Amygdala (tissue), 56 donors: ENCODE data around the gene PEAK1.

Experiments
- DNase-seq, 56 donors: peaks; one replicate each; lab custom pipeline; 2025; lab: John Stamatoyannopoulos, UW

The PEAK1 gene

DNA sequence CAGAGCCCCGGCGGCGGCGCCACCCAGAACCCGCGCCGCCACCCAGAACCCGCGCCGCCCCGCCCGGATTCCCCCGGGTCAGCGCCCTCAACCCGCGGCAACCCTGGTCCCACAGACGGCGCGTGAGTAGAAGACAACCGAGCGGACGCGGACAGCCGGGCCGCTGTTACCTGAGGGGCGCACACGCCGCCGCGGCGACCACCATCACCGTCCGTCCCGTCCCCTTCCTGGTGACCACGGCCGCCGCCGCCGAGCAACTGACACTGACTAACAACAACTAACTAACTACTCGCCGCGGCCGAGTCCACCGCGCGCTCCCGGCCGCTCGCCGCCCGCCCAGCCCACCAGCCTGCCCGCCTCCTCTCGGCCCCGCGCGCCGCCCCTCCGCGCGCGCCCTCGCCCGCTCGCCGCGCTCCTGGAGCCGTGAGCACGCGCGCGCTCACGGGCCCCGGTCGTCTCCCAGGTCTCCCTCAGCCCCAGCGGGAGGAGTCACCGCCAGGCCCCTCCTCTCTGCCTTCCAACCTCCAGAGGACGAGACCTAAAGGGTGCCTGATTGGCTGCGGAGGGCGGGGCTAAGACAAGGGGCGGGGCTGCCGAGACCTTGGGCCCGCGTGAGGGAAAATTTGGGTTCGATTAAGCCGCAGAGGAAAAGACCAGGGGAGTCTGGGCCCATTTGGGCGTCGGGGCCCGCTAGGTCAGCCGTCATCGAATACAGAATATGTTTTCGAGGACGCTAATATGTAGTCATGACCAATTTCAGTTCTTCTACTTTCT lies at the start of gene PEAK1:
PEAK1 (minus strand) TSS at position 269 of the 774 bp plus-strand sequence. CDS start 238,178 bp downstream, outside the sequence.
- DNase-seq: peak; percentile 46 to 99 (median 96)

- DNase-seq: no peak
These were observed 49.0 kb upstream of the PEAK1 start for GRCh38 chr15:77468896-77469295.

DNA sequence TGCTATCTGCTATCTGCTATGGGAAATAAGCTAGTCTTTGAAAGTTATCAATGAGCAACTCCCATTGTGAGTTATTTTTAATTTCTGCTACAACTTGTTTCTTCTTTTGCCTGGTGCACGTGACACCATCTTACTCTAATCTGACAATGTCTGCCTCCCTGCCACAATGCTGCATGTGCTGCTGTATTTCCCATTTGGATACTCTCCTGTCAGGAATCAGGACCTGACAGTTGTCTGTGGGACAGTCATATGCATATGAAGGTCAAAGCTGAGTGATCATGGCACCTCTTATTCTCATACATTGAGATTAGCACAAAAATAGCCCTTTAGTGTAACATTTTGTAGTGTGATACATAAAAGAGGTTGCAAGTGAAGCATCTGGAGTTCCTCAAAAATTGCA lies 46.6 kb upstream of the PEAK1 start:
- no peak for DNase-seq

DNA sequence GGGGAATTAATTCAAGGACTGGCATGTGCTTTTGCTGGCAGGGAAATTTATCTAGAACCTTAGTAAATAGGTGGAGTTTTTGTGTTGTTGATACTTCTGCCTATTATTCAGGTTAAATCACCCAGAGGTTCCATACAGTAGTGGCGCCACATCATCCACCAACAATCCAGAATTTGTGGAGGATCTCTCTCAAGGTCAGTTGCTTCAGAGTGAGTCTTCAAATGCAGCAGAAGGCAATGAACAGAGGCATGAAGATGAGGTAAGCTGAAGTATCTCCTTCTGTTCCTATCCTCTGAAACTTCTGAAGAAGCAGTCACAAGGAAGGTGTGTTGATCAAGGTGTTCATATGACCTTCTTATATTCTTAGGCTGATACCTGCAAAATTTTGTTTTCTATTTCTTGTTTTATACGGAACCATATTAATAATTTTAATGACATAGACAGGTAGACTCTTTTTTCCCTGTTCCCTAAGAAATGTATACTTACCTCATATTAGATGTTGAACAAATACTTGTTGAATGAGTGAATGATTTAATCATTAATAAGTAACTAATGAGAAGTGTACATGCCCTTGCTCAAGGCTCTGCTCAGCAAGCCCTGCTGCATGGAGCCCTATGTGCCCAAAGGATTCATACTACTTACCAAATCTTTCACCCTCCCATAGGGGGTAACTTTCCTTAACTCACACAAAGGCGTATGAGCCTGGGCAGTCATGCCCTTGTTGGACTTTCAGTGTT lies 44.4 kb upstream of the PEAK1 start:
- no peak for DNase-seq

DNA sequence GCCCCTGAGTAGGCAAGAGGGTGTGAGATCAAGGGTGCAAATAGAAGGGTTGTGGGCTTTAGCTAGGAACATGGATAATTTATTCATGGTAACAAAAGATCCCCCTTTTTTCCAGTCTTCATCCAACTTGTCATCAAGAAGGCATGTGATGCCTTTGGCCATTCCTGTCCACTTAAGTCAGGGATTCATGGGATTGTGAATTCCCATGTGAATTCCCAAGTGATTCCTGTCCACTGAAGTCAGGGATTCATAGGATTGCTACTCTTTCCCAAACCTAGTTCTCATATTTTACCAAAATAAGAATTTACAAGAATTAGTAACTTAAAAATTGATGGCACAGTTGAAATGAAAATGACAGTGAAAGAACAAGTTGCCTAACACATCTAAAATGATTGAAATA lies 41.6 kb upstream of the PEAK1 start:
- no peak for DNase-seq

DNA sequence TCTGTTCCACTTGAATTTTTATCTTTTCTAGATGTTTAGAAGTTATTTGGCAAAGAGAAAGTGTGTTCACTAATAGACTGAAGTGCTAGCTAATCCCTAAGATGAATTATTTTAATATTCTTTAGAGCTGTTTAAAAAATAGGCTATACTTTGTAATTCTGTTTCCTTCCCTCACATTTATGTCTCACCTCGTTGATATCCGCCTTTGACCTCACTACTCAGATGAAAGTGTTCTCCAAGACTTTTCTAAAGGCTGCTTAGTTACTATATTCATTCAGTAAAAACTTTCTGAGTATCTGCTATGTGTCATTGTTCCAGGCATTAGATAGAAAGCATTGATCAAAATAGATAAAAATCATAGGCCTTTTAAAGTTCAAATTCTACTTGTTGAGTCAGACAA lies 39.1 kb upstream of the PEAK1 start:
- no peak for DNase-seq

DNA sequence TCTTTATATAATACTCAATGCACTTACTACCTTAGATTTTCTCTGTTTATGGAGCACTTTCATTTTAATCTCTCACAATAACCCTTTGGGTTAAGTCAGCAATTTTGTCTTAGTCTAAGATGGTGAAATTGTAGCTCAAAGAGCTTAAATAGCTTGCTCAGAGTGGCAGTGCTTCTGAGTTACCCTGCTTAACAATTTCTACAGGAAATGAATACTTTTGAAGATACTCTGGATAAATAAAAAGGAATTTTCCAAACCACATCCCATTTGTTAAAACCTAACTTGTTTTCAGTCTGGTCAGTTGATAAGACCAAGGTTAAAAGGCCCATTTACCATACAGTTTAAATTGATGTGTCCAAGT lies 38.0 kb upstream of the PEAK1 start:
- DNase-seq: no peak

- DNase-seq: peak in 1 of 56 donors; percentile 15
These were observed 37.4 kb upstream of the PEAK1 start for GRCh38 chr15:77457191-77457904.

DNA sequence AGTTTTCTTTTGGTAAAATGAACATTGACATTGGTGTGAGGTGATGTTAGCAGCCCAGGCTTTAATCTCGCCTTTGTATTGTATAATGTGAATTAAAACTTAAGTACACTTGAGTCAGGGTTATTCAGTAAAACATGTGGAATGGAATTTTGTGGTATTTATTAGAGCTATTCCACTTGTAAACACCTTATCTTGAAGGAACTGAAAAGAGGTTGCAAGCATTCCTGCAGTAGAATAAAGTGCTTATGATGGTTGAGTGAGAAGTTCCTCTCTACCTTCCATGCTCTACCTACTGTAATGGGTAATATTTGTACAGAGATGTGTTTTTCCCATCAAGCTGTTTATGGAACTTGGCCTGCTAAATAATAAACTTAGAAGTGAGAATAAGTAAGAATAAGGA lies 36.8 kb upstream of the PEAK1 start:
- no peak for DNase-seq

- no peak for DNase-seq
These were observed 35.9 kb upstream of the PEAK1 start for GRCh38 chr15:77455696-77456321.

GRCh38 chr15:77454951-77455350 lies 35.0 kb upstream of the PEAK1 start:
- DNase-seq: no peak

DNA sequence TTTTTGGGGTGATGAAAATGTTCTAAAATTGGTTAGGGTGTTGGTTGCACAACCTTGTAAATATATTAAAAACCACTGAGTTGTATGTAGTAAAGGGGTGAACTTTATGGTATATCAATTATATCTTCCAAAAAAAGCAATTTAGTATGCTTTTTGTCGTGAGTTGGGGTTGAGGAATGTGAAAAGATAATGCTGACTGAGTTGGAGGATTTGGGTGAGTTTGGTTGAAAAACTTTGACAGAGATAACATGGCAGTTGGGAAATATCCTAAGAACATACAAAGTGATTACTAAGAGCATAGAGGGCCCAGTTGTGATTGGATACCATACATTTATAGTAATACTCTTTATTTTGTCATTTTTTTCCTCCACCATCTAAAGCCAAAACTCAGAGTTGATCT lies 34.4 kb upstream of the PEAK1 start:
- DNase-seq: no peak

DNA sequence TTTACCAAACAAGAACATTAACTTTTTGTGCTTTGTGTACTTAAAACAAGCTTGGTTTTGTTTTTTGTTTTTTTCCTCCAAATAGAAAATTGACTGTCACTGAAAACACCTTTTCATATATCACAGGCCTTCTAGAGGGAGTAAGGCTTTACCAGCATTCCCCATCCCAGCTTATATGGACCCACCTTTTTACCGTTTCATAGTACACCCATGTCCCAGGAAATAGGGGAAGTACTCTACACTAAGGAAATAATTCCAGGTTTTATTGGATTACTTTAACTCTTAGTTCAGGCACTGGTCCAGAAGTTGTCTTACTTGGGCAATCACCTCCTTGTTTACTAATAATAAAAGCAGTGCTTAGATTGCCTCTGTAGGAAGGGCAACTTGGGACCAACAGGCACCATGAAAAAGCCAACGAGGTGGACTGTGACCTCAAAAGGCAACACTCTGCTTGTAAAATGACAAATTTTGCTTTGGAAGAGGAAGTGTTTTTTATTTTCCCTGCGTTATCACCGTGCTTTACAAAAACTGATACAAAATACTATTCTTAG lies 27.0 kb upstream of the PEAK1 start:
- DNase-seq: no peak

DNA sequence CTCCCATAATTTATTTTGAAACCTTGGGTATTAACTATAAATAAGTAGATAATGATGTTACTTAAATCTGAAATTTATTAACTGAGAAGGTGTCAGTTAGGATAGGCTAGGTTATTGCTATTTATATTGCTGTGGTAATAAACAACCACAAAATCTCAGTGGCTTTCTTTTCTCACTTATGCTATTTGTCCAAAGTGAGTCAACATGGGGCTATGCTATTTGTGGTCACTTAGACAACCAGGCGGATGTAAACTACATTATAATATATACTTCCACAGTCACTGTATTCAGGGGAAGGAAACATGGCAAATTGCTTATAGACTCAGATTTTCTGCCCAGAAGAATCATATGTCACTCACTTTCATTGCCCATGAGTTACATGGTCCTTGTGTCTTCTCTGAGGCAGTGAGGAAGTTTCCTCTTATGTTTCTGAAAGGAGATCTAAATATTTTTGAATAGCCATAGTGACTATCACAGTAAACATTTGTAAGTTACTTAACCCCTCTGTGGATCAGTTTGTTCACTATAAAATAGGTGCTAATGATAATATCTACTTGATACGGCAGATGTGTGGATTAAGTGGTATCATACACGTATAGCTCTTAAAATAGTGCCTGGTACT lies 20.6 kb upstream of the PEAK1 start:
- DNase-seq: no peak

- DNase-seq: no peak
These were observed 17.4 kb upstream of the PEAK1 start for GRCh38 chr15:77437264-77437663.

- DNase-seq: no peak
These were observed 16.9 kb upstream of the PEAK1 start for GRCh38 chr15:77436822-77437221.

DNA sequence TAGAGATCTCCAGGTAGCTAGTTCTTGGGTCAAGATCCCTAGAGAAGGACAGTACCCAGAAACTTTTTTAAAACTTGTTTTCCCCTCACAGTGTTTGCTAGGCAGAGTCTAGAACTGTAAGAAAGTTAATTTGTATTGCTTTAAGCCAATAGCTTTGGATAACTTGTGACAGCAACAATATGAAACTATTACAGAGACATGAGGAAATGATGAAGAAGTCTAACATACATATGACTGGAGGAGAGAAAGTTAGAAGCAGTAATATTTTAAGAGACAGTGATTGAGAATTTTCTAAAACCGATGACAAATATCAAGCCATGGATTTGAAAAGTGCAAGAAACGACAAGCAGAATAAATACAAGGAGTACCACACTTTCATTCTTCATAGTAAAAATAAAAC lies 10.7 kb upstream of the PEAK1 start:
- no peak for DNase-seq

- DNase-seq: no peak
These were observed 10.3 kb upstream of the PEAK1 start for GRCh38 chr15:77430213-77430612.

GRCh38 chr15:77426871-77427270 lies 7.0 kb upstream of the PEAK1 start:
- DNase-seq: no peak

DNA sequence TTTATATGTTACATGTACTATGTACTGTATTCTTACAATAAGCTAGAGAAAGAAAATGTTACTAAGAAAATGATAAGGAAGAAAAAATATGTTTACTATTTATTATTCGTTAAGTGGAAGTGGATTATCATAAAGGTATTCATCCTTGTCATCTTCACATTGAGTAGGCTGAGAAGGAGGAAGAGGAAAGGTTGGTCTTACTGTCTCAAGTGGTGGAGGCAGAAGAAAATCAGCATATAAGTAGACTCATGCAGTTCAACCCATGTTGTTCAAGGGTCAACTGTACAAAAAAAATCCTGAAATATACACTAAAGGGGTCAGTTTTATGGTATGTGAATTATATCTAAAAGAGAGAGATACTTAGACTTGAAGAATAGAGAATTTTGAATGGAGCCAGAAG lies 6.5 kb upstream of the PEAK1 start:
- no peak for DNase-seq
